ENCODE data around the gene IPO5. TPM values are rescaled to one million over a fixed set of nuclear protein-coding genes. Genes with fewer than 3 reads are reported as not detected.
"Not testable (repeated sequence)": the region's sequence is repeated elsewhere in the genome, so short reads cannot be mapped to it uniquely, and the experiment has no call there.

Gene IPO5
- polyA plus RNA-seq, 3 donors: 17.5 to 21.6 (median 20.7) TPM

- Mint-ChIP-seq H3K4me1 (no peaks in the 10 kb centered on the region), H3K27ac (no peak overlapping the region), H3K36me3 (no peaks in the 10 kb centered on the region), H3K27me3 (ENCODE audit: low read depth in 3 of 3) (peaks cover 3 to 6% (median 4%) of the 10 kb centered on the region in 3 donors), H3K4me3 (no peak overlapping the region), H3K9me3 (peaks cover 9 to 47% (median 40%) of the 10 kb centered on the region in 7 donors)
- H2AFZ ChIP-seq (ENCODE audit: insufficient read depth, low read depth, low read length, poor library complexity, severe bottlenecking): no peak overlapping the region
- H3K79me2 ChIP-seq (ENCODE audit: insufficient read depth, low read length): no peaks in the 10 kb centered on the region
- no peak overlapping the region for H3K9ac ChIP-seq (ENCODE audit: insufficient read depth, low read length, poor library complexity, severe bottlenecking)
- no peak overlapping the region for H3K4me2 ChIP-seq (replicated peaks; ENCODE audit: extremely low read depth, low read length, poor library complexity, severe bottlenecking)
- no peaks in the 10 kb centered on the region for H3K27me3 ChIP-seq (ENCODE audit: control insufficient read depth in 2 of 2, insufficient read depth in 2 of 2, low read length in 2 of 2)
- H4K20me1 ChIP-seq (ENCODE audit: insufficient read depth, low read length): no peaks in the 10 kb centered on the region
- WGBS (ENCODE audit: insufficient coverage): no CpG with 5 or more reads among the region's 3 CpGs
- no peaks in the 10 kb centered on the region for H3K4me1 ChIP-seq (ENCODE audit: control insufficient read depth in 1 of 2, insufficient read depth in 2 of 2, low read length in 2 of 2)
- H3K9me3 ChIP-seq (replicated peaks in 1 of 2; ENCODE audit: control insufficient read depth in 1 of 2, insufficient read depth in 1 of 2, low read length in 2 of 2): peaks cover 4 to 26% of the 10 kb centered on the region in 2 donors
- no peaks in the 10 kb centered on the region for H3K36me3 ChIP-seq (replicated peaks in 1 of 2; ENCODE audit: control insufficient read depth in 1 of 2, insufficient read depth in 2 of 2, low read length in 2 of 2)
- no peak for DNase-seq
- TF ChIP-seq CTCF (IDR thresholded peaks at IDR 0.05): no peak
- no peak overlapping the region for H3K27ac ChIP-seq (ENCODE audit: low read depth in 1 of 2, low read length in 2 of 2)
- H3K4me3 ChIP-seq (replicated peaks in 1 of 3; ENCODE audit: low read depth in 2 of 3, low read length in 3 of 3): no peak overlapping the region
- intact Hi-C loops (cut with micrococcal nuclease): no loop called here
These were observed 5.4 kb upstream of the IPO5 start for GRCh38 chr13:97948041-97948440.

GRCh38 chr13:97949316-97949715 lies 4.2 kb upstream of the IPO5 start:
- peaks cover 4 to 26% of the 10 kb centered on the region in 2 donors for H3K9me3 ChIP-seq (replicated peaks in 1 of 2; ENCODE audit: control insufficient read depth in 1 of 2, insufficient read depth in 1 of 2, low read length in 2 of 2)
- H3K4me3 Mint-ChIP-seq; DNase-seq; H3K4me3 ChIP-seq (replicated peaks in 1 of 3; ENCODE audit: low read depth in 2 of 3, low read length in 3 of 3); H3K4me1 Mint-ChIP-seq; H3K4me2 ChIP-seq (replicated peaks; ENCODE audit: extremely low read depth, low read length, poor library complexity, severe bottlenecking); H4K20me1 ChIP-seq (ENCODE audit: insufficient read depth, low read length); H3K27ac Mint-ChIP-seq; H3K27me3 Mint-ChIP-seq (ENCODE audit: low read depth in 3 of 3); H3K27ac ChIP-seq (ENCODE audit: low read depth in 1 of 2, low read length in 2 of 2); H3K27me3 ChIP-seq (ENCODE audit: control insufficient read depth in 2 of 2, insufficient read depth in 2 of 2, low read length in 2 of 2); intact Hi-C loops (cut with micrococcal nuclease); H2AFZ ChIP-seq (ENCODE audit: insufficient read depth, low read depth, low read length, poor library complexity, severe bottlenecking); H3K36me3 ChIP-seq (replicated peaks in 1 of 2; ENCODE audit: control insufficient read depth in 1 of 2, insufficient read depth in 2 of 2, low read length in 2 of 2); H3K79me2 ChIP-seq (ENCODE audit: insufficient read depth, low read length); H3K4me1 ChIP-seq (ENCODE audit: control insufficient read depth in 1 of 2, insufficient read depth in 2 of 2, low read length in 2 of 2); H3K36me3 Mint-ChIP-seq; H3K9ac ChIP-seq (ENCODE audit: insufficient read depth, low read length, poor library complexity, severe bottlenecking): not testable (repeated sequence)
- H3K9me3 Mint-ChIP-seq: peaks cover 9 to 47% (median 40%) of the 10 kb centered on the region in 7 donors
- WGBS (ENCODE audit: insufficient coverage): 100% methylated on average over 5 of the region's 5 CpGs
